ENCODE measurements around the gene MLLT6.
A peak's percentile ranks its signal among the peaks of the same experiment; 100 is the strongest.

MLLT6 gene

DNA sequence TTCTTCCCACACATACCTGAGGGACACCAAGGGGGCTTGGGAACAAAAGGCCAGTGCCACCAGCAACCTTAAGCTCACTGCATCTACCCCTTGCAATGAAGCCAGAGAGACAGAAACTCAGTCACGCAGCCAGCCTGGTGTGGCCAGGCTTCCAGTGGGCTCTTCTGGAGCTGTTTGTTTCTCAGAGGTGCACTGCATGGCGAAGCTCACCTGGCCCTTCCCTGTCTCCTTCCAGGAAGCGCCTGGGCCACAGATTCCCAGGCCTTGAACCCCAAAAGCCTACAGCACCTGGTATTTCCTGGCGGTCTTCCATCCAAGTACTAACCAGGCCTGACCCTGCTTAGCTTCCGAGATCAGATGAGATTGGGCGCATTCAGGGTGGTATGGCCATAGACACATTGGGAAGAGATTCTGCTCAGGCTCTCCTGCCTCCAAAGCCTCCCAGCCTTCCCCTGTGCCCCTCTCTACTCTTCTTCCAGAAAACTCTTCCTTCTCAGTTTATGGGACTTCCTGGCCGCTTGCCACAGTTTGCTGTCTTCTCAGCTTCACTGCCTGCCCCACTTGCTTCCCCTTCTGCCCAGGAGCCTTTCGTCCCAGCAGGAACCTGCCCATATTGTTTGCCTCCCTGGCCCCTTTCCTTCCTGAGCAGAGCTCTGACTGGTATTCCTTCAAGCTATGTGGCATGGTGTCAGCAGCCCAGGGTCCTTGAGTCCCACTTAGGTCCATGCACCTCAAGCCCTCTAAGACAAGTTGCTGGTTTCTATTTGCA is 26.6 kb downstream of the MLLT6 start:
- H3K9me3 ChIP-seq (ENCODE audit: insufficient read depth, low read length) = no peaks in the 10 kb centered on the region
- no peaks in the 10 kb centered on the region for H3K79me2 ChIP-seq (ENCODE audit: insufficient read depth, low read length)
- TF ChIP-seq, protein P1, sequence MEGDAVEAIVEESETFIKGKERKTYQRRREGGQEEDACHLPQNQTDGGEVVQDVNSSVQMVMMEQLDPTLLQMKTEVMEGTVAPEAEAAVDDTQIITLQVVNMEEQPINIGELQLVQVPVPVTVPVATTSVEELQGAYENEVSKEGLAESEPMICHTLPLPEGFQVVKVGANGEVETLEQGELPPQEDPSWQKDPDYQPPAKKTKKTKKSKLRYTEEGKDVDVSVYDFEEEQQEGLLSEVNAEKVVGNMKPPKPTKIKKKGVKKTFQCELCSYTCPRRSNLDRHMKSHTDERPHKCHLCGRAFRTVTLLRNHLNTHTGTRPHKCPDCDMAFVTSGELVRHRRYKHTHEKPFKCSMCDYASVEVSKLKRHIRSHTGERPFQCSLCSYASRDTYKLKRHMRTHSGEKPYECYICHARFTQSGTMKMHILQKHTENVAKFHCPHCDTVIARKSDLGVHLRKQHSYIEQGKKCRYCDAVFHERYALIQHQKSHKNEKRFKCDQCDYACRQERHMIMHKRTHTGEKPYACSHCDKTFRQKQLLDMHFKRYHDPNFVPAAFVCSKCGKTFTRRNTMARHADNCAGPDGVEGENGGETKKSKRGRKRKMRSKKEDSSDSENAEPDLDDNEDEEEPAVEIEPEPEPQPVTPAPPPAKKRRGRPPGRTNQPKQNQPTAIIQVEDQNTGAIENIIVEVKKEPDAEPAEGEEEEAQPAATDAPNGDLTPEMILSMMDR (IDR thresholded peaks at IDR 0.05; ENCODE audit: insufficient read depth, low read length, poor library complexity, severe bottlenecking) = no peak
- TF ChIP-seq EZH2phosphoT487 (conservative IDR thresholded peaks at IDR 0.05; ENCODE audit: low read length) = no peak
- H3K4me3 ChIP-seq (ENCODE audit: insufficient read depth, low read length, poor library complexity, severe bottlenecking) = no peak overlapping the region
- no peaks in the 10 kb centered on the region for H3K36me3 ChIP-seq (ENCODE audit: low read length)
- peak overlapping the region; percentile 68 for H3K4me2 ChIP-seq (ENCODE audit: low read depth, low read length, poor library complexity, severe bottlenecking)
- H3F3A ChIP-seq (ENCODE audit: insufficient read depth) = peaks cover 29% of the 10 kb centered on the region
- no peaks in the 10 kb centered on the region for H3K27me3 ChIP-seq (ENCODE audit: low read length)
- peak overlapping the region; percentile 92 for H3K9ac ChIP-seq (ENCODE audit: low read length)
- no peaks in the 10 kb centered on the region for H4K20me1 ChIP-seq (ENCODE audit: low read depth, low read length)
- no peaks in the 10 kb centered on the region for H3K9me2 ChIP-seq (replicated peaks; ENCODE audit: insufficient read depth, low read length)
- H3K27ac ChIP-seq (ENCODE audit: low read depth, low read length) = peak overlapping the region; percentile 66
- no peak overlapping the region for H2AFZ ChIP-seq (ENCODE audit: low read depth, low read length, severe bottlenecking)

DNA sequence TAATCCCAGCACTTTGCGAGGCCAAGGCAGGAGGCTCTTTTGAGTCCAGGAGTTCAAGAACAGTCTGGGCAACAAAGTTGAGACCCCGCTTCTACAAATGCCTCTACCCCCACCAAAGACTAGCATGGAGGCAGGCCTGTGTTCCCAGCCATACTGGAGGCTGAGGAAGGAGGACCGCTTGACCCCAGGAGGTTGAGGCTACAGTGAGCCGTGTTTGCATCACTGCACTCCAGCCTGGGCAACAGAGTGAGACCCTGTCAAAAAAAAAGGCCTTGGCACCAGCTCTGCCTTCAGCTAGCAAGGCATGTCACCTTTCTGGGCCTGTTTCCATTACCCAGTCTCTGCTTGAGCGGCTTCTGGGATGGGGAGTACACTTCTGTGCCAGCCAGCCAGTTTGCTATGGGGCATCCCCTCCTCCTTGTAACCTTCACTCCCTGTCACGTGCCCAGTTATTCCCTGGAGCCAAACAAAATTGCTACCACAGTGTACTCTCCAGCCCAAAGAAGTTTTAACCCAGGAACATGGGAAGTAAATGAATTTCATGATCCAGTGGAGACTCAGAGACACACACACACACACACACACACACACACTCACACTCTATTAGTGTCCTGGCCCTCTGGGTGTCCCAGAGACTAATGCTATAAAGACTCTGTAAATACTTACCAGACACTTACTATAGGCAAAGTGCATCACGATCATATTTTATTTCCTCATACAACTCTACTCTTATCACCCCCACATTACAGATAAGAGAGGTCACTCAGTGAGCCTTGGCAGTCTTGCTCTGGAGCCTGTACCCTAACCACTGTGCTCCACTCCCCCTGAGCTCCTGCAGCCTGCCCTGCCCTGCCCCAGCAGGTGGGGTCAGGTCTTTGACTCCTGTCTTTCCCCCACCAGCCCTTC is 27.6 kb downstream of the MLLT6 start:
- no peak overlapping the region for H3K4me2 ChIP-seq (ENCODE audit: low read depth, low read length, poor library complexity, severe bottlenecking)
- H3K9me3 ChIP-seq (ENCODE audit: insufficient read depth, low read length) = no peaks in the 10 kb centered on the region
- H2AFZ ChIP-seq (ENCODE audit: low read depth, low read length, severe bottlenecking) = no peak overlapping the region
- no peak for TF ChIP-seq EZH2phosphoT487 (conservative IDR thresholded peaks at IDR 0.05; ENCODE audit: low read length)
- H3K9ac ChIP-seq (ENCODE audit: low read length) = no peak overlapping the region
- H3K27ac ChIP-seq (ENCODE audit: low read depth, low read length) = no peak overlapping the region
- H3F3A ChIP-seq (ENCODE audit: insufficient read depth) = peaks cover 28% of the 10 kb centered on the region
- H4K20me1 ChIP-seq (ENCODE audit: low read depth, low read length) = no peaks in the 10 kb centered on the region
- no peaks in the 10 kb centered on the region for H3K36me3 ChIP-seq (ENCODE audit: low read length)
- H3K79me2 ChIP-seq (ENCODE audit: insufficient read depth, low read length) = no peaks in the 10 kb centered on the region
- no peaks in the 10 kb centered on the region for H3K27me3 ChIP-seq (ENCODE audit: low read length)
- H3K4me3 ChIP-seq (ENCODE audit: insufficient read depth, low read length, poor library complexity, severe bottlenecking) = no peak overlapping the region
- H3K9me2 ChIP-seq (replicated peaks; ENCODE audit: insufficient read depth, low read length) = no peaks in the 10 kb centered on the region

DNA sequence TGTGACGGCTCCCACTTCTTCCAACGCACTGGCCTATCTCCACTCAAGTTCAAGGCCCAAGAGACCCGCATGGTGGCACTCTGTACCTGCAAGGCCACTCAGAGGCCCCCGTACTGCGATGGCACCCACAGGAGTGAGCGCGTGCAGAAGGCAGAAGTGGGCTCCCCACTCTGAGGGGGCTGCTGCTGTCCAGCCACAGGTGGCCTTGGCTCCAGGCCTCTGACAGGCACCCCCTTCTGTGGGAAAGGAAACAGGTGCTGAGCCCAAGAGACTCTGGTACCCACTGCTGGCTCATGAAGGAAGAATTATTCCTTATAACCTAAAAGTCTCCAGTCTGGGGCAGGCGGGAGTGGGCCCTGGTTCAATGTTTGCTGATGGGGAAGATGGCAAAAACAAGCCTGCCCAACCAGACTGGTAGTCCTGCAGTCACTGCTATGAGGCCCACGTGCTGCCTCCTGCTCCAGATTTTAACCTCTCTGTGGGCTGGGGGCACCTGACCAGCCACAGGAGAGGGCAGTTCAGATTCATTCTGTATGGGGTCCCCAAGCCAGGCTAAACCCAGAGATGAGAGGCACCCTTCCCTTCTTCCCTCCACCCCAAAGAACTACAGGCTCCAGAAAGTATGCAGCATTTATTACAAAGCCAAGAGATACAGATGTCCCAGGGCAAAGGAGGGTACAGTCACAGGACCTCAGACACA is 28.4 kb downstream of the MLLT6 start:
- Histone ChIP-seq H3K36me3 (ENCODE audit: low read length) (no peaks in the 10 kb centered on the region), H3K27me3 (ENCODE audit: low read length) (no peaks in the 10 kb centered on the region), H3F3A (ENCODE audit: insufficient read depth) (peaks cover 20% of the 10 kb centered on the region; the same call in 1 of the 2 replicates), H3K9ac (ENCODE audit: low read length) (no peak overlapping the region), H3K79me2 (ENCODE audit: insufficient read depth, low read length) (no peaks in the 10 kb centered on the region), H3K27ac (ENCODE audit: low read depth, low read length) (no peak overlapping the region), H3K9me3 (ENCODE audit: insufficient read depth, low read length) (no peaks in the 10 kb centered on the region), H3K9me2 (replicated peaks; ENCODE audit: insufficient read depth, low read length) (no peaks in the 10 kb centered on the region), H4K20me1 (ENCODE audit: low read depth, low read length) (no peaks in the 10 kb centered on the region), H3K4me3 (ENCODE audit: insufficient read depth, low read length, poor library complexity, severe bottlenecking) (no peak overlapping the region), H3K4me2 (ENCODE audit: low read depth, low read length, poor library complexity, severe bottlenecking) (no peak overlapping the region), H2AFZ (ENCODE audit: low read depth, low read length, severe bottlenecking) (no peak overlapping the region)
- TF ChIP-seq, protein P1 (IDR thresholded peaks at IDR 0.05; ENCODE audit: insufficient read depth, low read length, poor library complexity, severe bottlenecking) = no peak
- TF ChIP-seq EZH2phosphoT487 (conservative IDR thresholded peaks at IDR 0.05; ENCODE audit: low read length) = no peak

Data from SU-DHL-6 (cell line).